Choroid plexus epithelial cell (primary cell): ENCODE data around the gene RPTOR.
"Not testable (repeated sequence)": the region's sequence is repeated elsewhere in the genome, so short reads cannot be mapped to it uniquely, and the experiment has no call there.

Experiments
- DNase-seq: peaks from one replicate; pipeline ENCODE4 v3.0.0-alpha.2; 2010; ENCODE audit warnings: low read depth
- H3K4me3 ChIP-seq: 2 replicates; pipeline ENCODE4 v1.5.1; 2011; ENCODE audit warnings: low read depth, mild to moderate bottlenecking, control low read depth, low read length, moderate library complexity
- CTCF ChIP-seq: conservative IDR thresholded peaks from 2 replicates; pipeline ENCODE4 v1.5.1; 2011; ENCODE audit warnings: low read depth, mild to moderate bottlenecking, control low read depth, inconsistent platforms, low read length, moderate library complexity

The RPTOR gene

GRCh38 chr17:80794281-80795089, 249.8 kb downstream of the RPTOR start:
- no peak for DNase-seq
- no peak overlapping the region for H3K4me3 ChIP-seq
- no peak for TF ChIP-seq CTCF

- TF ChIP-seq CTCF, result no peak
- no peak for DNase-seq
- H3K4me3 ChIP-seq, result no peak overlapping the region
Observed at GRCh38 chr17:80795090-80795580, 250.5 kb downstream of the RPTOR start.

GRCh38 chr17:80795754-80796153, 251.1 kb downstream of the RPTOR start:
- no peak for TF ChIP-seq CTCF
- peak; percentile 15 for DNase-seq
- H3K4me3 ChIP-seq, result no peak overlapping the region

GRCh38 chr17:80796430-80796861, 251.8 kb downstream of the RPTOR start:
- no peak for DNase-seq
- TF ChIP-seq CTCF, result no peak
- H3K4me3 ChIP-seq, result no peak overlapping the region

GRCh38 chr17:80797222-80797621, 252.6 kb downstream of the RPTOR start:
- not testable (repeated sequence) for DNase-seq

GRCh38 chr17:80797741-80798594, 253.3 kb downstream of the RPTOR start:
- DNase-seq, result no peak
- no peak for TF ChIP-seq CTCF
- no peak overlapping the region for H3K4me3 ChIP-seq

More at GRCh38 chr17:80797222-80797621, 252.6 kb downstream of the RPTOR start:
- H3K4me3 ChIP-seq, result not testable (repeated sequence)
